GM18499 (cell line): ENCODE measurements around the gene BTG2.
"Not testable (repeated sequence)": the region's sequence is repeated elsewhere in the genome, so short reads cannot be mapped to it uniquely, and the experiment has no call there.

Experiments
- ATAC-seq: cut with Tn5 transposase; IDR thresholded peaks from one replicate; pipeline ENCODE4 v1.9.1; 2021; ENCODE audit warnings: moderate number of reproducible peaks; ENCODE audit not compliant: insufficient read depth, unreplicated experiment

Gene BTG2

DNA sequence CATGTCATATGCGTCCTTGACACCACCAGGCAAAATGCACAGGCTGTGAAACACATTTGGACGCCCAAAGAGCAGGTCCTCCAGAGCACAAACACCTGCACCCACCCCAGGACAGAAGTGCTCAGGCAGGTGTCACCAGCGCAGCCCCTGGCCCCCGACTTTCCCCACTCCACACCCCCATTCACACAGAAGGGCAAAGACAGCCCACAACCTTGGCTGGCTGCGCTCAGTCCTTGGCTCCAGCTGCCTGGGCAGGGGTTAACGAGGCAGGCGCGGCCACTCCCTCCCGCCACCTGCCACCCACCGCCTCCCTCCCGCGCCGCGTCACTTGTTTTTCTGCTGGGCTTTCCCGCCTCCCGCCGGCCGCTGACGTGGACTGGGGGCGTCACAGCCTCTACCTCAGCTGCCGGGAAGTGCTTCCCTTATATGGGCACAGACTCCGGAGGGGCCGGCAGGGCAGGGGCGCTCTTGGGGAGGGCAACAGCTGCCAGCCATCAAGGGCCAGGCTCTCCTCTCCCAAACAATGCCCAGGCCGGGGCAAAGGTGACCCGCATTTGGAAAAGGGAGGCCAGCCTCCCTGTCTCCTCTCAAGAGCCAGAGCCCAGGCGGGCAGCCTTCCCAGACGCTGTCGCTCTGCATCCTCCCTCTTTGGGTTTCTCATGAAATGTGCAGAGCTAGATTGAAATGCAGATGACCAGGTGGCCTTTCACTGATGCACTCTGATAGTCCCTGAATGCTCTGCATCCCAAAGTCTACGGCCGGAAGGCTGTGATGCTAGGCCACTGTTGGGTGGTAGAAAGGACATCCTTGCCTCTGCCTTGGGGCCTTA, 14.8 kb upstream of the BTG2 start:
- ATAC-seq, result peak; percentile 22

DNA sequence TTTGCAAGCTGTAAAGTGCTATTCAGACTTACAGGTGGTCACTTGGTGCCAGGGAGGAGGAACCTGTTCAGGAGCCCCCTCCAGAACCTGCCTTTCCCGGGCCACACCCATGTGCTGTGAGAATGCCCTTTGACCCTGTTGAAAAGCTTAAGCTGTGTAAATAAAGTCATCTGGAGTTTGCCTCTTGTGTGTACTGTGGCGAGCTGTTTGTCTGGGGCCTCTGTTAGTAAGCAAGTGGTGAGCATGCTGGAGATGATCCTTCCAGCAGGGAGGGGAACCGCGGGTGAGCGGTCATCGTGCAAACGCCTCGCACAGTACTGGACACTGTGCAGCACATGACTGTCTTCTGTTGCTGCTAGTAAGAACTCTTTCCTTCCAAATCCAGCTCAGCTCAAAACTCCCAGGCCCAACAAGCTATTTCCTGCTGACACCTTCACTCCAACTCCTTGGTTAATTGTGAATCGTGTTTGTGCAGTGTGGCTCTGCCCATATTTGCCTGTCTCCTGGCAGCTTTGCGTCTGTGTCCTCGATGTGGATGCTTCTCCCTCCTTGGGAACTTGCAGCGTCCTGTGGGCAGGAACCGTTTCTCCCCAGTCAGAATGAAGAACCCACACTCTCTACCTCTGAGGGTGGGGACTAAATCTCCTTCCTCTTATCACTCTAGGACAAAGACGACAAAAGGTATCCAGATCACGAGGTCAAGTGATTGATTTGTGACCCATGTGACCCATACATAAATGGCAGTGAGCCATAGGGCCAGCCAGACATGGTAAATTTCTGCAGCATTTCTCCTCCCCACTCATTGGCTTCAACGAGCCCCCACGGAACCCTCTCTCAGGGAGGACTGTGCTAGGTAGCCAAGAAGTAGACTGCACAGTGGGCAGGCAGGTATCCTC, 13.9 kb upstream of the BTG2 start:
- no peak for ATAC-seq

DNA sequence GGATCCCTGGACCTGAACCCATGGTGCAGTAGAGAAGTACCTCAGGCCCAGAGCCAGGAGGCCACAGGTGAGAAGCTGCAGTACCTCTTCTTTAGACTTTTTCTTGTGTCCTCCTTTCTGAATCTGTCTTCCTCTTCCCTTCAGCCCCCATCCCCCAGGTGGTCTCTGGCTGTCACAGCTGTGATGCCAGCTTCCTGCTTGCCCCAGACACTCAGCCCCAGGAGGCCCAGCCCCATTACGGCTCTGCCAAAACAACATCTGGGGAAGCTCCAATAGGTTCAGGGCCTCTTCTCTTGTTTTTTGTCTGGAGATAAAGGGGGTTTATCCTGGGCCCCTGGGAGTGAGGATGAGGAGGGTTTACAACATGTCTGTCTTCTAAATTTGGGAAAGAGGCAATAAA, 9.5 kb upstream of the BTG2 start:
- no peak for ATAC-seq

DNA sequence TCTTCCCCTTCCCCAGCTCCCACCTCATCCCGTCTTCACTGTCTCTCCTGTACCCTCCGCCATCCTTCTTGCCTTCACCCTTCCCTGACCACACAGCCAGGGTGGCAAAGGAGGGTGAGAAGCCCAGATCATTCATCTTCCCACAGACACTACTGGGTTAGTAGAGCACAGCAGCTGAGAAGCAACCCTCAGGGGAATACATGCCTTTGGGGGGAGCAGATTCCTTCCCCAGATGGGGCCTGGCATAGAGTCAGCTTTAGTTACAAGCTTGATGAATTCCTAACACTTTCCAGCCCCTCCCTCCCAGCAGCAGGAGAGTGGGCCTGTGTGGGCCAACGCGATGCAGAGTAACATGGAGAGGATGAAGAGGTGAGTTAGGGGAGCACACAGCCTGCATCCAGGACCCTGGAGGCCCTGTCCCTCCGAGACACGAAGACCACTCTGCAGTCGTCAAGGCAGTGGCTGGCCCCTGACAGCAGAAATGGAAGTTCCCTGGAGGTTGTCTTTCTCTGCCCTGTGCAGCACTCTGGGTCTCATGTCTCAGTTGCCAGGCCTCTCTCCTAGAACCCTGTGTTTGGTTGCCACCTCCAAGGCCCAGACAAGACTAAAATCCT, 8.8 kb upstream of the BTG2 start:
- ATAC-seq, result no peak

DNA sequence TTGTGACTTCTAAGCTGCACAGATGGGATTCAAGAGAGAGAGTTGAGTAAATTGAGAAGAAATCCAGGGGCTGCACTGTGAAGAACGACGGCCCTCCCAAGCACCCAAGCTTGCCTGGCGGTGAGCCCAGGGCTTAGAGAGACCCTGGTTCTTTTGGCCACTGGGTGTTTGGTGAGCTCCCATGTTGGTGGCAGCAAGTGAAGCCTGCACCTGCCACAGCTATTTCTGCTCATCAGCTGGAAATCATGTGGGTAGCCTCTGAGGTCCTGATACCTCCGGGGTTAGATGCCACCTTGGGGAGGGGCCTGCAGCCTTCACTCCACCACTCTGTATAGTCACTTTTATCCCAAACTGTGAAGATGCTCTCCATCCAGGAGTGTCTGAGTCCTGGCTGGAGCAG, 6.2 kb upstream of the BTG2 start:
- no peak for ATAC-seq

DNA sequence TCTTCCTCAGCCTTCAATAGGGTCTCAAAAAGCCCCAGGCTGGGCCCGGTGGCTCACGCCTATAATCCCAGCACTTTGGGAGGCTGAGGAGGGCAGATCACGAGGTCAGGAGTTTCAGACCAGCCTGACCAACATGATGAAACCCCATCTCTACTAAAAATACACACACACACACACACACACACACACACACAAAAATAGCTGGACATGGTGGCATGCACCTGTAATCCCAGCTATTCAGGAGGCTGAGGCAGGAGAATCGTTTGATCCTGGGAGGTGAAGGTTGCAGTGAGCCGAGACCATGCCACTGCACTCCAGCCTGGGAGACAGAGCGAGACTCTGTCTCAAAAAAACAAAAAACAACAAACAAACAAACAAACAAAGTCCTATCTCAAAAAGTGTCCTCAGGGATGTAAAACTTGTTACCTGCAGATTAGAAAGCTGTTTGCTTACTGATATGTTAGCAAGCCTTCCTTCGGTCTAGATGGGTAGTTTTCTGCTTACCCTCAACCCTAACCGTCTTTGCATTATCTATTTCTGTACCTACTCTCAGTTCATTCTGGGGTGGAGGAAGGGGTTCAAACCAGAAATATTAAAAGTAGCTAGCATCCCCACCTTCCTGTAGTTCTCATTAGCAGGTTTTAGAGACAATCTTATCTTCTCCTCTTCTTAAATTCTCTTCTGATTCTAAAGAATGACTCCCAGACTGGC, 5.4 kb upstream of the BTG2 start:
- ATAC-seq, result not testable (repeated sequence)

DNA sequence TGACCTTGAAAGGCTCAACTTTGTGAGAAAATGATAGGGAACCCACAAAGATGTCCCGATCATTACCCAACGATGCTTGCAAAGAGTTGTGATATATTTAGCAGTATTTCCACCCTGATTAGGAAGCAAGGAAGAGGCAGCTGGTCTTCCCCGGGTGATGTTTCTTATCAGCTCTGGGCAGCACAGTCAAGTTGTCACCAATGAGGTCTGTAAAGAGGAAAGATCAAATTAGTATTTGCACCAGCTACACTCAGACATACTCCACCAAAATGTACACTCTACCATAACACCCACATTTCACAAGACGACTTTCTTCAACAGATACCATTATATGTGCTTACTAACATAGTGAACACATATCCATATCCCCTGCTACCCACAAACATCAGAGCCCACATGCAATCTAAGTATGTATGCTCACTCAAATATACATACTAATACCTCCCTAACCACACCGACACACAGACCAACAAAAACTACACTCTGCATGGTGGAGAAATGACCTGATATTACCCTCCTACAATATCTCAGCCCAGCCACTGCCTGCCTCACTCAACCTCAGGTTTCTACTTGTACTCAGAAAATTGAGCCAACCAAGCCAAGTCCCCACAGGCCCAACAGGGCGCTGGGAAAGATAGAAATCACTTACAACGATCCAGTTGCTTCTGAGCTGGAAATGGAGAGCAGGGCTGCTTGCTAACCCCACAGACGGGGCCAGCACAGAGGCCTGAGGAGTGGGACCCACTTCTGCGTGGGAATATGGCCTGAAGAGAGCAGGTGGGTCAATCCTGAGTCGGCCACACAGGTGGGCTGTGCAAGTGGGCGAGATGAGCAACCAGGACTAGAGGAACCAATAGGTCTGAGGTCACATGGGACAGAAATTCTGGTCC, 4.6 kb upstream of the BTG2 start:
- no peak for ATAC-seq

DNA sequence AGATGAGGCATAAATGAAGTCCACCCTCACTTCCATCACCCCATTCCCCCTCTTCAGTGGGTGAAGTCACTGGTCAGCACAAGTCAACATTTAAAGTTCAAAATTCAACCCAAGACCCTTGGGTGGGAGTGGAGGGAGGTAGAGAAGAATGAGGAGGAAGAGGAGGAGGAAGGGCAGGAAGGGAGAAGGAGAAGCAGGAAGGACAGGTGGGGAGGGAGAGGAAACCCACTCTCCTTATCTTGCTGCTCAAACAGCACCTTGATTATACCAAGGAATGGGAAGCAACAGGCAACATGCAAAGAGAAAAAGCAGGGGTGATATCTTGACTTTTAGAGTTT, 4.0 kb upstream of the BTG2 start:
- no peak for ATAC-seq

DNA sequence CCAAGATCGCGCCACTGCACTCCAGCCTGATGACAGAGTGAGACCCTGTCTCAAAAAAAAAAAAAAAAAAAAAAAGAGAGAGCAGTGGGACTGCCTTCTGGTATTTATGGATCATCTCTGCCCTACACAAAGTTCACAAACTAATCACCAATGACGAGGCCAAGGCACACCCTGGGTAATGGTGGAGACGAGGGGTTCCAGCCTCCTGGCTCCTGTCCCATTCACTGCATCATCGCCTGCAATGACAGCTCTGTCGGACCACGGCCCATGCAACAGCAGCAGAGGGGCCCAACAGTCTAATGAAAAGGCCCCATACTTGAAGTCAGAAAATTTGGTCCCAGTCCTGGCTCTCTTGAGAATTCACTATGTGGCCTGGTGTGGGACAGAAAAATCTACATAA, 2.9 kb upstream of the BTG2 start:
- ATAC-seq, result no peak

DNA sequence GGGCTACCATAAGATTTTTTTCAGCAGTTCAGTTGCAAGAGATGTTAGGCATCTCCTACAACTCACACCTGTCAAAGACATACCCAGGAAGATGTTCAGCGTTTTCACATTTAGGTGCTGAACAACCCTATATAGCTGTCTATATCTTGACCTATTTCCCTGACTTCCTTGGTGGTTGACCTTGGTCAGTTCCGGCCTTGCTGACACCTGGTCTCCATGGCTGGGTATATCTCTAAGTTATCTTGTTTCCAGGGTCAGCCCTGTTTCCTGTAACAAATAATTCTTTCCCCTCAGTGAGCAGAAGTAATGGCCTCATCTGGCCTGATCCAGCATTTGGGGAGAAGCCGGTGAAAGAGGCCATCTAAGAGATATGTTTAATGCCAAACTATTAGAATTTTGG, 2.4 kb upstream of the BTG2 start:
- ATAC-seq, result no peak

DNA sequence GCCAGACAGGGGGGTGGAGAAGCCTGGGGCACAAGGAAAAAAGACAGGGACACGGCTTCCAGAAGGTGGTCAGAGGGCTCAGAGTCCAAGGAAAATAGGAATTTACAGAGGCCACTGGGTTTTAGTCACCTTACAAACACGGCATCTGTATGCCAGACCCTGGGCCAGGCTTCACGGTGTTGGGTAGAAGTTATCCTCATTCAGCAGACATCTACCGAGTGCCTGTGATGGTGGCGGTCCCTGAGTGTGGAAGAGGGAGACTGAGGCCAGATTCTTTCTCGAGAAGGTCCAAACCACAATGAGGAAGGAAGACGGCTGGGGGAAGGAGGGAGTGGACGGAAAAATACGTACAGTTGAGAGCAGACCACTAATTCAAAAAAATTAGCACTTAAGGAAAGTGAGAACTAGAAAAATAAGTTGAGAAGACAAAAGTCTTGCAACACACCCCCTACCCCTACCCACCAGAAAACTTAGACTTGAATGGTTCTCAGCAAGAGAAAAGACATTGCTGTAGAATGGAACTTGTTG, 864 bp upstream of the BTG2 start:
- no peak for ATAC-seq

DNA sequence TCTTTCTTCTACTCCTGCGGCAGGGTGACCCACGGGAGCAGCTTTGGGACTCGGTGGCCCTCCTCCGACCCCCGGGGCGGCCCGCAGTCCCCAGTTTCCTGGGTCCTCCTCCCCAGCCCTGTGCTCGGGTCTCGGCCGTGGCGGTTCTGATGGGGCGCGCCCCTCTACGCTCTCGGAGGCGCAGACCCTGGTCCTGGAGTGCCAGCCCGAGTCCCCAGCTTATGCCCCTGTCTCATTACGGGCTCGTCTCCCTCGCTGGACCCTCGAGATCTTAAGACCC, 430 bp downstream of the BTG2 start:
- no peak for ATAC-seq

DNA sequence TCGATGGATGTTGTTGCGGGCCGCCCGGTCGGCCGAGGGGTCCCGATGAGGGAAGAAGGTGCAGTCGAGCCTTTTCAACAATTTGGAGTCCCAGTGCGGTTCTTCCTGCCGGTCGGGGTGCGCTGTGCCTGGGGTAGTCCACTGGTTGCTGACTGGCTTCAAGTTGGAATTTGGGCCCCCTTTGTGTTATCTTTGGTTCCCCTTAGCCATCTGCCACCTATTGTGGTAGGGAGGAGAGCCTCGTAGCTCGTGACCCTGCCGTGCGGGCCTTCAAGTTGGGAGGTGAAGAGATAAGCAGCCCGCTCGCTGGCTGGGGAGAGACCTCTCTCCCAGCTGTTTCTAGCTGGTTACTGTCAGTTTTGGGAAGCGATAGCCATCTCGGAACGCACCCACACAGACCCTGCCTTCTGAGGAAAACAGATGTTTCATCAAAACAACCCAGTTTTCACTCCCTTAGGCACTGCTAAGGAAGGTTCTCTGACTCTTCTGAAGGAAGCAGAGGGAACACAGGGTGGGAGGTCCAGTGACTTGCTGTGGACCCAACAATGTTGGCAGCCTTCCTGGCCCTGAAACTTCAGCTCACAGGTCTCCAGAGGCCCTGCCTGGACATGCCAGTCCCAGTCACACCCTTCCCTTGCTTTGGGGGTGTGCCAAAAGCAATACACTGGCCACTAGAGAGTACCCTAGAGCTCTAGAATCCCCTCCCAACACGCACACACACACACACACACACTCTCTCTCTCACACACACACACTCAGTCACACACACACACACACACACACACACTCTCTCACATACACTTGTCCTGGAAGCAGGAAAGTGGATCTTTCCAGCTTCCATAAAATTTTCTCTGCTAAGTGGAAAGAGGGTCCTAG, 1.0 kb downstream of the BTG2 start:
- no peak for ATAC-seq

DNA sequence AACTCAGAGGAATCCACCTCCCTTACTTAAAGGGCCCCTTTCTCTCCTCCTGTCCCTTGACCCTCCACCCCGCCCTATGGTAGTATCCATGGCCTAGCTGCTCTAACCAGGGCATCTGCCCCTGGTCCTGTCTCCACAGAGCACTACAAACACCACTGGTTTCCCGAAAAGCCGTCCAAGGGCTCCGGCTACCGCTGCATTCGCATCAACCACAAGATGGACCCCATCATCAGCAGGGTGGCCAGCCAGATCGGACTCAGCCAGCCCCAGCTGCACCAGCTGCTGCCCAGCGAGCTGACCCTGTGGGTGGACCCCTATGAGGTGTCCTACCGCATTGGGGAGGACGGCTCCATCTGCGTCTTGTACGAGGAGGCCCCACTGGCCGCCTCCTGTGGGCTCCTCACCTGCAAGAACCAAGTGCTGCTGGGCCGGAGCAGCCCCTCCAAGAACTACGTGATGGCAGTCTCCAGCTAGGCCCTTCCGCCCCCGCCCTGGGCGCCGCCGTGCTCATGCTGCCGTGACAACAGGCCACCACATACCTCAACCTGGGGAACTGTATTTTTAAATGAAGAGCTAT, 1.7 kb downstream of the BTG2 start:
- no peak for ATAC-seq

DNA sequence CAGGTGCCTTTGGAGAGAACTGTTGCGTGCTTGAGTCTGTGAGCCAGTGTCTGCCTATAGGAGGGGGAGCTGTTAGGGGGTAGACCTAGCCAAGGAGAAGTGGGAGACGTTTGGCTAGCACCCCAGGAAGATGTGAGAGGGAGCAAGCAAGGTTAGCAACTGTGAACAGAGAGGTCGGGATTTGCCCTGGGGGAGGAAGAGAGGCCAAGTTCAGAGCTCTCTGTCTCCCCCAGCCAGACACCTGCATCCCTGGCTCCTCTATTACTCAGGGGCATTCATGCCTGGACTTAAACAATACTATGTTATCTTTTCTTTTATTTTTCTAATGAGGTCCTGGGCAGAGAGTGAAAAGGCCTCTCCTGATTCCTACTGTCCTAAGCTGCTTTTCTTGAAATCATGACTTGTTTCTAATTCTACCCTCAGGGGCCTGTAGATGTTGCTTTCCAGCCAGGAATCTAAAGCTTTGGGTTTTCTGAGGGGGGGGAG, 2.4 kb downstream of the BTG2 start:
- no peak for ATAC-seq

DNA sequence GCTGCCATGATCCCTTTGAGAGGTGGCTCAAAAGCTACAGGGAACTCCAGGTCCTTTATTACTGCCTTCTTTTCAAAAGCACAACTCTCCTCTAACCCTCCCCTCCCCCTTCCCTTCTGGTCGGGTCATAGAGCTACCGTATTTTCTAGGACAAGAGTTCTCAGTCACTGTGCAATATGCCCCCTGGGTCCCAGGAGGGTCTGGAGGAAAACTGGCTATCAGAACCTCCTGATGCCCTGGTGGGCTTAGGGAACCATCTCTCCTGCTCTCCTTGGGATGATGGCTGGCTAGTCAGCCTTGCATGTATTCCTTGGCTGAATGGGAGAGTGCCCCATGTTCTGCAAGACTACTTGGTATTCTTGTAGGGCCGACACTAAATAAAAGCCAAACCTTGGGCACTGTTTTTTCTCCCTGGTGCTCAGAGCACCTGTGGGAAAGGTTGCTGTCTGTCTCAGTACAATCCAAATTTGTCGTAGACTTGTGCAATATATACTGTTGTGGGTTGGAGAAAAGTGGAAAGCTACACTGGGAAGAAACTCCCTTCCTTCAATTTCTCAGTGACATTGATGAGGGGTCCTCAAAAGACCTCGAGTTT, 3.1 kb downstream of the BTG2 start:
- ATAC-seq, result no peak

DNA sequence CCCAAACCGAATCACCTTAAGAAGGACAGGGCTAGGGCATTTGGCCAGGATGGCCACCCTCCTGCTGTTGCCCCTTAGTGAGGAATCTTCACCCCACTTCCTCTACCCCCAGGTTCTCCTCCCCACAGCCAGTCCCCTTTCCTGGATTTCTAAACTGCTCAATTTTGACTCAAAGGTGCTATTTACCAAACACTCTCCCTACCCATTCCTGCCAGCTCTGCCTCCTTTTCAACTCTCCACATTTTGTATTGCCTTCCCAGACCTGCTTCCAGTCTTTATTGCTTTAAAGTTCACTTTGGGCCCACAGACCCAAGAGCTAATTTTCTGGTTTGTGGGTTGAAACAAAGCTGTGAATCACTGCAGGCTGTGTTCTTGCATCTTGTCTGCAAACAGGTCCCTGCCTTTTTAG, 3.6 kb downstream of the BTG2 start:
- ATAC-seq, result no peak
